ENCODE results near the gene RNF181. TPM values are rescaled to one million over a fixed set of nuclear protein-coding genes. Genes with fewer than 3 reads are reported as not detected.

The RNF181 gene
- total and polyA plus RNA-seq, 2 donors (not counting 3 experiments of a cell fraction or from before 2014, with no cell fraction given) = 142 to 629 TPM

DNA sequence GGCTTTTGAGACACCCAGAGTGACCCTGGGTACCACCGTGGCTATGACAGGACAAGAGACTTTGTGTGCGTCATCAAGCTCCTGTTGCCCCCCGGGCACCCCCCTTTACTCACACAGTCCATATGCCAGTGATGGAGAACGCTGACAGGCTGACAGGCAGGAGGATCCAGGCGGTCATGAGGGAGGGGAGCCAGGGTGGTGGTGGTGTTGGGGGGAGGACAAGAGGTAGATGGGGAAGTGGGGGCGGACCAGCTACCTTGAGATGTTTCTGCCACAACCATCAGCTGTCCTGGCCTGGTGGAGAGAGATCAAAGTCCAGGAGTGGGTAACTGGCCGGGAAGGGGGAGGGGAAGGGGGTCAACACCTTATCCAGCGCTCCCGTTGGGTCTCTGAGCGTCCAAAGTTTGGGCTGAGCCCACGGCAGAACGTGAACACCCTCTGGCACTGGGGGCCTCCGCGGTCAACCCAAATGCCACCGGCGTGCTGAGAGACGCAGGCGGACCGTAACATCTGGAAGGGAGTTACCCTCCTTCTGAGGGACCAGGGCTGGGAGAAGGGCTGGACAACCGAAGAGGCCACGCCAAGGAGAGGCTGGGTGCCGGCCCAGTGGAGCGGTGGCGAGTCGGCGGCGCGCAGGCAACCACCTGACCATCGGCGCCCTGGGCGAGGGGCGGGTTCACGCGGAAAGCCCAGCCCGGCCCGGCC, 6.4 kb downstream of the RNF181 start:
- H3K4me3 ChIP-seq (replicated peaks in 1 of 3; ENCODE audit: insufficient read depth in 1 of 3, low read depth in 1 of 3, low read length in 3 of 3) = peak overlapping the region; percentile 64 to 98 (median 65)
- intact Hi-C loops (cut with micrococcal nuclease) = loop anchor here (1.0 to 5.0 kb wide), 4 partner anchors 17 to 180 kb away; partner anchors contain the start of gene GGCX
- DNase-seq (ENCODE audit: low read depth, low spot score) = no peak

More for the DNA sequence above, 6.4 kb downstream of the RNF181 start:
- TF ChIP-seq CTCF (IDR thresholded peaks at IDR 0.05; ENCODE audit: extremely low read depth in 1 of 2, insufficient read depth in 1 of 2, low read depth in 1 of 2, low read length in 2 of 2) (no peak), JUN (IDR thresholded peaks at IDR 0.05; ENCODE audit: borderline replicate concordance, insufficient read depth, insufficient read length, low read depth) (no peak), MAX (IDR thresholded peaks at IDR 0.05; ENCODE audit: insufficient read depth, insufficient read length) (no peak), FOS (IDR thresholded peaks at IDR 0.05; ENCODE audit: borderline replicate concordance, insufficient read depth, low read length) (no peak), POLR2A (IDR thresholded peaks at IDR 0.05; ENCODE audit: low read depth, low read length) (no peak), POLR2AphosphoS5 (IDR thresholded peaks at IDR 0.05; ENCODE audit: insufficient read depth, low read depth, low read length) (no peak), EZH2 (IDR thresholded peaks at IDR 0.05; ENCODE audit: borderline replicate concordance, low read depth, low read length, severe bottlenecking) (no peak), MYC (IDR thresholded peaks at IDR 0.05; ENCODE audit: low read depth, low read length) (no peak), GATA2 (IDR thresholded peaks at IDR 0.05; ENCODE audit: insufficient read depth, insufficient read length, low read depth, low read length) (no peak)
- ChIA-PET POLR2A (interaction anchor here (1.3 kb wide), 1 partner anchor 10 kb away, joined by 6 read pairs; the partner anchor contains the start of gene C2orf68), CTCF (interaction anchor here (0.7 to 1.2 kb wide), 4 partner anchors 9 to 50 kb away, joined by 3 to 4 read pairs (median 4); partner anchors contain the start of gene GGCX)
- H3K9ac ChIP-seq (replicated peaks; ENCODE audit: extremely low read depth, insufficient read depth, low read length) = peak overlapping the region; percentile 66
- BruUV-seq (replicated peaks) = no TSS peak
- peak; percentile 49 for FAIRE-seq
- peaks cover 0 to 27% of the 10 kb centered on the region in 2 experiments for H3K36me3 ChIP-seq (ENCODE audit: control insufficient read depth in 2 of 2, extremely low read depth in 1 of 2, insufficient read depth in 2 of 2, low read length in 2 of 2)
- dilution Hi-C loops (cut with MboI; ENCODE audit: extremely low pct_ligation_motif_present, low sequenced_read_pairs) = no loop called here
- no peaks in the 10 kb centered on the region for H4K20me1 ChIP-seq (replicated peaks; ENCODE audit: control insufficient read depth, extremely low read depth, insufficient read depth, low read length)
- peak overlapping the region; percentile 87 for H3K4me2 ChIP-seq (ENCODE audit: insufficient read depth, low read length)
- H3K79me2 ChIP-seq (ENCODE audit: control insufficient read depth, insufficient read depth, low read length) = peaks cover 6% of the 10 kb centered on the region
- H2AFZ ChIP-seq (ENCODE audit: low read depth, low read length) = peak overlapping the region; percentile 76
- H3K27me3 ChIP-seq (ENCODE audit: control insufficient read depth in 2 of 2, insufficient read depth in 2 of 2, low read length in 2 of 2) = no peaks in the 10 kb centered on the region
- H3K9me1 ChIP-seq (replicated peaks; ENCODE audit: control insufficient read depth, extremely low read depth, insufficient read depth, low read length) = no peaks in the 10 kb centered on the region
- H3K4me1 ChIP-seq (ENCODE audit: control insufficient read depth, extremely low read depth, insufficient read depth, low read length) = peaks cover 24% of the 10 kb centered on the region
- H3K27ac ChIP-seq (ENCODE audit: insufficient read depth, low read depth, low read length) = no peak overlapping the region
- H3K9me3 ChIP-seq (replicated peaks; ENCODE audit: control insufficient read depth, insufficient read depth, low read length) = no peaks in the 10 kb centered on the region

Data from endothelial cell of umbilical vein (primary cell).